Right ventricle myocardium superior (tissue), 1 donor: ENCODE data around the gene PTPRN2. TPM values are rescaled to one million over a fixed set of nuclear protein-coding genes. Genes with fewer than 3 reads are reported as not detected.
A peak's percentile ranks its signal among the peaks of the same experiment; 100 is the strongest.
"Not testable (repeated sequence)": the region's sequence is repeated elsewhere in the genome, so short reads cannot be mapped to it uniquely, and the experiment has no call there.

Experiments
- ATAC-seq: fragments of 200-7000 bp; cut with Tn5 transposase; one replicate; pipeline ENCODE4 v1.9.1; 2020; ENCODE audit warnings: mild to moderate bottlenecking; ENCODE audit not compliant: poor library complexity
- DNase-seq: peaks from one replicate; pipeline ENCODE4 v3.0.0-alpha.2; 2020
- intact Hi-C: fragments of 100-400 bp; cut with DNase I; formaldehyde crosslinking; loops from one replicate; pipeline ENCODE4 v1.11.2; 2022
- total RNA-seq: library from RNA; stranded (reverse); fragmentation: NEBNext Ultra II Directional; extraction: Animal tissue kit (Norgen Biotek cat#: 25700); gene quantifications from one replicate; pipeline ENCODE4 v1.2.1, GENCODE V29; 2021
- donor health status: DM: no; HTN: yes; CAD: no; lungs with severe emphysema.

The PTPRN2 gene
- total RNA-seq, 1 donor from 2014 or later = 1.2 TPM

- ATAC-seq (no peak), DNase-seq (no peak)
- intact Hi-C loops = no loop called here
These were observed 1011.2 kb downstream of the PTPRN2 start for GRCh38 chr7:157576415-157576814.

- no peak for DNase-seq
- intact Hi-C loops = no loop called here
- no peak for ATAC-seq
These were observed 1011.8 kb downstream of the PTPRN2 start for GRCh38 chr7:157575777-157576176.

GRCh38 chr7:157574914-157575586, 1012.6 kb downstream of the PTPRN2 start:
- intact Hi-C loops = no loop called here
- DNase-seq (no peak), ATAC-seq (no peak)

GRCh38 chr7:157574120-157574825, 1013.4 kb downstream of the PTPRN2 start:
- DNase-seq (no peak), ATAC-seq (no peak)
- intact Hi-C loops = no loop called here

GRCh38 chr7:157573244-157573643, 1014.4 kb downstream of the PTPRN2 start:
- ATAC-seq (no peak), DNase-seq (no peak)
- intact Hi-C loops = no loop called here

- ATAC-seq (no peak), DNase-seq (no peak)
- intact Hi-C loops = no loop called here
These were observed 1015.0 kb downstream of the PTPRN2 start for GRCh38 chr7:157572622-157573021.

- DNase-seq = no peak
- no peak for ATAC-seq
- intact Hi-C loops = no loop called here
These were observed 1017.0 kb downstream of the PTPRN2 start for GRCh38 chr7:157570531-157571200.

- DNase-seq (no peak), ATAC-seq (no peak)
- intact Hi-C loops = no loop called here
These were observed 1017.7 kb downstream of the PTPRN2 start for GRCh38 chr7:157569967-157570366.

- DNase-seq (peak; percentile 68), ATAC-seq (peak; percentile 89)
- intact Hi-C loops = no loop called here
These were observed 1018.6 kb downstream of the PTPRN2 start for GRCh38 chr7:157568770-157569584.

GRCh38 chr7:157568106-157568769, 1019.4 kb downstream of the PTPRN2 start:
- DNase-seq (no peak), ATAC-seq (no peak)
- intact Hi-C loops = no loop called here

- intact Hi-C loops = no loop called here
- ATAC-seq (no peak), DNase-seq (no peak)
These were observed 1020.0 kb downstream of the PTPRN2 start for GRCh38 chr7:157567666-157568065.

- no peak for ATAC-seq
- intact Hi-C loops = no loop called here
These were observed 1021.0 kb downstream of the PTPRN2 start for GRCh38 chr7:157566631-157567006.

GRCh38 chr7:157565981-157566630, 1021.5 kb downstream of the PTPRN2 start:
- intact Hi-C loops = no loop called here
- no peak for DNase-seq
- ATAC-seq = no peak

More at GRCh38 chr7:157566631-157567006, 1021.0 kb downstream of the PTPRN2 start:
- no peak for DNase-seq

GRCh38 chr7:157565201-157565626, 1022.4 kb downstream of the PTPRN2 start:
- ATAC-seq = no peak
- no peak for DNase-seq
- intact Hi-C loops = no loop called here

GRCh38 chr7:157564517-157565177, 1023.0 kb downstream of the PTPRN2 start:
- intact Hi-C loops = no loop called here
- no peak for ATAC-seq
- DNase-seq = no peak

GRCh38 chr7:157563467-157564135, 1024.0 kb downstream of the PTPRN2 start:
- ATAC-seq, intact Hi-C loops, DNase-seq: not testable (repeated sequence)
